NCI-H187 treated with DMSO at 0.1 percent for 48 hours (cell line): ENCODE data around the gene DQX1.
A peak's percentile ranks its signal among the peaks of the same experiment; 100 is the strongest.
"Not testable (repeated sequence)": the region's sequence is repeated elsewhere in the genome, so short reads cannot be mapped to it uniquely, and the experiment has no call there.

Experiments used
- DNase-seq: peaks from one replicate; lab custom pipeline; 2025; lab: John Stamatoyannopoulos, UW

Gene DQX1

DNA sequence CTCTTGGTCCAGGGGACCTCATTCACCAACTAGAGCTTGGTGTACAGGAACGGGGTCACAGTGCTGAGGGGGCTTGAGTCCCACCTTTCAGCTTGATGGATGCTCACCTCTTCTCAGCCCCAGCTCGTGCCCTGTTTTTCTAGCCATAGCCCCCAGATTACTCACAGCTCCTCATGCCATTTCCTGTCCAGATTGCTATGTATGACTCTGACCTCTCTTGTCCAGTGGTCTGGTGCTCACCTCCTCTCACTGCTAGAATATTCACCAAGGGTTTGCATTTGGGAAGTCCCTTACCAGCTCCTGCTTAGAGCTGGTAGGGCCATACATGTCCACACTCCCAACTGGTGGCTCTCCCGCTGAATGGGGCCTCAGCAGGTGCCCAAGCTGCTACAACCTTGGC, 32.5 kb downstream of the DQX1 start:
- no peak for DNase-seq

DNA sequence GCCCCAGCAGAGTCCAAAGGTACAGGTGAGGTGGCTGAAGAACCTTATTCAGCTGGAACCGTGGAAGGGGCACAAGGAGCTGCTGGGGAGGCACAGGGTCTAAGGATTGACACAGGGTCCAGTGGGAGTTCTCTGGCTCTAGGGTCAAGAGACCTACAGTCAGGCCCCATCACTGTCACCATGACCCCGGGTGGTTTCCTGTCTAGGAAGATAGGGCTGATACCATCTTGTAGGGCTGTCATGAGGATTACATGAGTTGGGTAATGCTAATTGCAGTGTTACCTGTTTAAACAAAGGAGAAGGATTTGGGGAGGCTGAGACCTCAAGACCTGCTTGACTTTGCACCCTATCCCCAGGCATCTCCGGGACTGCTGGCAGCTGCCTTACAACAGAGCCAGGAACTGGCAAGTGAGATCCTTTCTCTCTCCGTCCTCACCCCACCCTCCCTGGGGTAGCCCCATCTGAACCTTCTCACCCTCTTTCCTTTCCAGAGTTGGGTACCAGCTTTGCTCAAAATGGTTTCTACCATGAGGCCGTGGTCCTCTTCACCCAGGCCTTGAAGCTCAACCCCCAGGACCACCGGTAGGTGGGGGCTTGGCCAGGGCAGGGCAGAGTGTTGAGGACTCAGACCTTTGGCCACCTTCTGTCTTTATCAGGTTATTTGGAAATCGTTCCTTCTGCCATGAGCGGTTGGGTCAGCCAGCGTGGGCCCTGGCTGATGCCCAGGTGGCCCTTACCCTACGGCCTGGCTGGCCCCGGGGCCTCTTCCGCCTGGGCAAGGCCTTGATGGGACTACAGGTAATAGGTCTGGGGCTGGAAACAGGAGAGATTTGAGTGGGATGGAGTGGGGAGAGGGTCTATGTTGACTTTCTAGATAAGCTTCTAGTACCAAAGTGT, 34.1 kb downstream of the DQX1 start:
- no peak for DNase-seq

DNA sequence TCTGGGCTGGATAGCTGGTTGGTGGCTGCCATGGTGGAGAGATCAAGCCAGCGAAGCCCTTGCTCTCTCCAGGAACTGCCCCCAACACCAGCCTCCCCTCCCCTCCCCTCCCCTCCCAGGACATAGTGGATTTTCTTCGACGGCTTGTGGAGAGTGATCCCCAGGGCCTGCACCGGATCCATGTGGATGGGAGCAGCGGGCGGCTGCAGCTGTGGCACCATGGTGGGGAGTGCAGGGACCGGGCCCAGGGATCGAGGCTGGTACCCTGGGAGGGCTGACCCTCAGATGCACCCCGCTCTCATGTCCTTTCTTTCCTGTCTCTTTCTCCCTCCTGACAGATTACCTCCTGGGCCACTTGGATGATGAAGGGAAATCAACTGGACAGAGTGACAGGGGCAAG, 36.1 kb downstream of the DQX1 start:
- DNase-seq: no peak

DNA sequence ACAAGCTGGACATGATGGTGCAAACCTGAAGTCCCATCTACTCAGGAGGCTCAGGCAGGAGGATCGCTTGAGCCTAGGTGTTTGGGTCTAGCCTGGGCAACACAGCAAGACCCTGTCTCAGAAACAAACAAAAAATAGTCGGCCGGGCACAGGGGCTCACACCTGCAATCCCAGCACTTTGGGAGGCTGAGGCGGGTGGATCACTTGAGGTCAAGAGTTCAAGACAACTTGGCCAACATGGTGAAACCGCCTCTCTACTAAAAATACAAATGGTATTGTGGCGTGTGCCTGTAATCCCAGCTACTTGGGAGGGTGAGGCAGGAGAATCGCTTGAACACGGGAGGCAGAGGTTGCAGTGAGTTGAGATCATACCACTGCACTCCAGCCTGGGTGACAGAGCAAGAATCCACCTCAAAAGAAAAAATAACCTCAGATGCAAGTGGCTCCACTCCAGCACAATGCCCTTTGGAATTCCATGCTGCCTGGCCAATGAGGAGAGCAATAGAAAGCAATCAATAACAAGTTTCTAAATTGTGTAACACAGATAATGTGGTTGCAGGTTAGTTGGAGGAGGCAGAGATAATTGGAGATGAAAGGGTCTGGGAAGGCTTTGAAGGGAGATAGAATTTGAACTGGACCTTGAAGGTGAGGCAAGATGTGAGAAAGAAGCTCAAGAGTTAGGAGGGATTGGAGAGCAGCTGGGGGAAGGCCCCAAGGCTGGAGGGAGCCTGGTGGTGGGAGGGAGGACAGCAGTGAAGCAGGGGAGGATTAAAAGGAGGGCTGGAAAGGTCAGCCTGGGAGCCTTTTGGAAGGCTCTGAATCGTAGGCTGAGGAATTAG, 37.2 kb downstream of the DQX1 start:
- no peak for DNase-seq

DNA sequence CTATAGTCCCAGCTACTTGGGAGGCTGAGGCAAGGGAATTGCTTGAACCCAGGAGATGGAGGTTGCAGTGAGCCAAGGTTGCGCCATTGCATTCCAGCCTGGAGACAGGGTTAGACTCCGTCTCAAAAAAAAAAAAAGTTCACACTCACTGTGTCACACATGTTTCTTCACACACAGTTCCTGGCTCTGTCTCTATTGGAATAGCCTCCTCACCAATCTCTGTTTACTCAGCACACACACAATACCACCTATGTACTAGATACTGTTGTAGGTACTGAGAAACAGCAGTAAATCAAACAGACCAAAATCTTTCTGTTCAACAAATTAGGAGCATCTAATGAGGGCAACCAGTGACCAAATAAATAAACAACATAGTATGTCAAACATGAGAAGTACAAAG, 39.9 kb downstream of the DQX1 start:
- no peak for DNase-seq

DNA sequence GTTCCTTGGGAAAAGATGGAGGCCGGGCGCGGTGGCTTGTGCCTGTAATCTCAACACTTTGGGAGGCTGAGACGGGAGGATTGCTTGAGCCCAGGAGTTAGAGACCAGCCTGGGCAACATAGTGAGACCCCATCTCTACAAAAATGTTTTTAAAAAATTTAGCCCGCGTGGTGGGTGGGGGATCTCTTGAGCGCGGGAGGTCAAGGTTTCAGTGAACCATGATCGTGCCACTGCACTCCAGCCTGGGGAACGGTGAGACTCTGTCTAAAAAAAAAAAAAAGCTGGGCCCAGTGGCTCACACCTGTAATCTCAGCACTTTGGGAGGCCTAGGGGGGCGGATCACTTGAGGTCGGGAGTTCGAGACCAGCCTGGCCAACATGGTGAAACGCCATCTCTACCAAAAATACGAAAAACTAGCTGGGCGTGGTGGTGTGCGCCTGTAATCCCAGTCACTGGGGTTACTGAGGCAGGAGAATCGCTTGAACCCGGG, 42.3 kb downstream of the DQX1 start:
- DNase-seq: not testable (repeated sequence)

DNA sequence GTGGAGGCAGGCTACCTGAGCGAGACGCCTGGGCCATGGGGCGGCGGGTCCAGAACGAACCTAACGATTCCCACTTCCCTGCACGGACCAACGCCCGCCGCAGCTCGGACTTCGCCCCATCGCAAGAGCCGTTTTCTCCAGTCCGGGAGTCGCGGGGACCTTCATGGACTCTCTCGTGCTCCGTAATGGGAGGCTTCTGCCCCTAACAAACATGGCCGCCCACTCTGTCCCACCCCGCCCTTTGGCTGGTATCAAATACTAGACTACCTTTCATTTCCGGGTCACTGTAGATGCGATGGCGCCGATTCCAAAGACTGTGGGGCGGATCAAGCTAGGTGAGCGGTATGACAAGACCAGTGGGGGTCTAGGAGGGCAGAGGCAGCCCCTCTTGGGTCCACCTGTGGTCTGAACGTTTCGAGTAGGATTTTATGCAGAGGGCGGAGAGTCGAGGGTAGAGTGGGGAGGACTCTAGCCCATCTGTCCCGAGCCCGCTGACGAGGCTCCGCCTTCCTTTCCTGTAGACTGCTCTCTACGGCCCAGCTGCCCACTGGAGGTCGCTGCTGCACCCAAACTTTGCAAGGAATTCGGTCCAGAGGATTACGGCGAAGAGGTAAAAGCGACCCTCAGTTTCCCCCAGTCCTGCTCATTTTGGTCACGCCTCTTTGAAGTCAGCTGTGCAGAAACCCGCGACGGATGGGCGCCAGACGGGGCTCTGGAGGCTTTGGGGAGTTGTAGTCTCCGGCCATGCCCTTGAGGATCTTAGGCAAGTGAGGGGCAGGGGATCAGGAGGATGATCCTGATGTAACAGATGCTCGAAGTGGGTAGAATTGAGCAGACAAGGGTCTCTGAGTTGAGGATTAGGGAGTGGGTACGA, 43.0 kb downstream of the DQX1 start, which contains the start of the genes CCDC142 and TTC31:
Gene CCDC142, minus strand, starts transcription at position 198 of the 874 bp plus-strand sequence. Its CDS starts 161 bp downstream, at position 37.
Gene TTC31, plus strand, starts transcription at position 281 of the 874 bp plus-strand sequence. Its CDS starts 15 bp downstream, at position 296.
- peak; percentile 56 for DNase-seq

DNA sequence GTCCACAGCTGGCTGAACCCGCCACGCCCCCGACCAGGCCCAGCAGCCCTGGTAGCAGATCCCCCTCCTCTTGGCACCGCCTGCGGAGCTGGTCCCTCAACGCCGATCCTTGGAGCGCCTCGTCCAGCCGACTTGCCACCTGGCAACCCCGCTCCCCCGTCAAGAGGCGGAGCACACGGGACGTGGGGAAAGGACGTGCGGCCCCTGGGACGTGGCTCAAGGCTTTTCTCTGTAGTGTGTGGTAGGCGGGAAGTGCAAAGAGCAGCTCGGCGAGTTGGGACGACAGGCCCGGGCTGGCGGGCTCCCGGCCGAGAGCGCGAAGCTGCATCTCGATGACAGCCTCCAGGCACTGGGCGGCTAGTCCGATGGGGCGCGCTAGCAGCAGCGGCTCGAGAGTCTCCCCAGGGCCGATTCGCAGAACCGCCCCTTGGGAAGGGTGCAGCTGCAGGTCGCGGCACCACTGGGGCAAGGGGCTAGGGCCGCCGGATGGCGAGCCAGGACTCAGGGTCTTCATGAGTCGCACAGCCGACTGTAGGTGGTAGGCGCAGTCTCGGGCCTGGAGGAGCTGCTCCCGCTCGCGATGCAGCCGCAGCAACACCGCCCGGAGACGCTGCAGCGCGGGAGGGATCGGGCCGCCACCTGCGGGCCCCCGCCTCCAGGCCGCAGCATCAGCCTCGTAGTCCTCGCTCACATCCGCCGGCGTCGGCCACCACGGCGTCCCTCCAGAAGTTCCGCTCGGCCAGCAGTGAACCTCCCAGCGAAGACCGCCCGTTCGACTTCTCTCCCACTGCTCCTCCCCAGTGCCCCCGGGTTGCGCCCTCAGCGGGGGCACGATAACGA, 43.9 kb downstream of the DQX1 start:
- no peak for DNase-seq

DNA sequence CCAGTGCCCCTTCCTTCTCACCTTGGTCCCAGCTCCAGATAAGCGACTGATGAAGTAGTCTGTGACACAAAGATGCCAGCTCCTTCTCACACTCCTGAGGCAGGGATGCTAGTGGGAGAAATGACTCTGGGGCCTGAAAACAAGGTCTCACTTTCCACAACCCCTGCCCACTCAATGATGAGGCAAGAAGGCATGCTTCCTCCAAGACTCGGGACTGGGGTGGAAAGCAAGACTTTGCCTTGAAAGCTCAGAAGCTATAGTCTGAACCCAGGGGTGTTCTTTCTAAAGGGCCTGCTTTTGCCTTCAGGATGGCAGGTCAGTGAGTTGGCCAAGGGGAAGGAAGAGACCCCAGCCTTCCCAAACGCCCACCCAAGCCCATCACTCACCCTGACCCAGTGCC, 44.6 kb downstream of the DQX1 start:
- DNase-seq: no peak

DNA sequence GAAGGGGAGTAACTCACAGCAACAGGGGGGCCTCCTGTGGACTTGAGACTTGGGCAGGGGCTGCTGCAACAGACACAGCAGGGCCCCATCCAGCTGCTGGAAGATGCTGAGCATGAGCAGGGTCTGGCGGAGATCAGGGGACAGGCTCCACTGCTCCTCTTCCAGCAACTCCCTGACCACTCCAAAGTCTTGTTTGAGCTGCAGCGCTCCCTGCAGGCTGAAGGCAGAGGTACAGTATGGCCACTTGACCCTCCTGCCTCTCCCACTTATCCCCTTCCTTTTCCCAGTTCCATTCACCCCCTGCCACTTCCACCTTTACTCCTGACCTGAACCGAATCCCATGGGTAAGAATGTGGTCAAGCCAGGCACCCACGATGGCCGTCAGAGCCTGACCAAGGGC, 51.1 kb downstream of the DQX1 start:
- no peak for DNase-seq

DNA sequence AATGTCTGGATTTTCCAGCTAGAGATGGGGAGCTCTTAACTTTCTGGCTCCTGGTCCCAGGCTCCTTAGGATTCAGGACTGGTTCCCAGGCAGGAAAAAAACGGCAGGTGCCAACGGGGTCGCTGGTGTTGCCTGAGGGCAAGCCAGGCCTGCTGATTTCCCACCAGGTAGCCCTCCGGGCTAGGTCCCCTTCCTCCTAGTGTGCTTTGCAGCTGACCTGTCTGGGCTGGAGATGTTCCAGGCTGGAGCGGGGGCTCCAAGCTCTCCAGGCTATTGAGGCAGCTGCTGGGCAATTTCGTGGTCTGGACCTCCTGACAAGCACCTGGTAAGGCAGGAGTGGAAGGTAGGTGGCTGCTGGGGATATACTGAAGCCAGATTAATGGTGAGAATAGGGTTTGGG, 51.5 kb downstream of the DQX1 start:
- no peak for DNase-seq

DNA sequence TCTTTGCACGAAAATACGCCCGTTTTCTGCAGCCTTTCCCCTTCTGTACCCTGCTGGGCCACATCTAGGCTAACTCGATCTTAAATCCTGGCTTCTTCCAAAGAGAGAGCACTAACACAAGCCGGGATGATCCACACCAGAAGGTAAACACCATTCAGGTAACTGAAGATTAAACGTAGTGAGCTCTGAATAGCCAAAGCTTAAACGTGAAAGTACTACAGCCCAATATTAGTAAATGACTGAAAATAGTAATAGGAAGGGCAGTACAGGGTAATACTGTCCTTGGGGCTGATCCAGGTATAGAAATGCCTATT, 53.1 kb downstream of the DQX1 start:
- DNase-seq: no peak

DNA sequence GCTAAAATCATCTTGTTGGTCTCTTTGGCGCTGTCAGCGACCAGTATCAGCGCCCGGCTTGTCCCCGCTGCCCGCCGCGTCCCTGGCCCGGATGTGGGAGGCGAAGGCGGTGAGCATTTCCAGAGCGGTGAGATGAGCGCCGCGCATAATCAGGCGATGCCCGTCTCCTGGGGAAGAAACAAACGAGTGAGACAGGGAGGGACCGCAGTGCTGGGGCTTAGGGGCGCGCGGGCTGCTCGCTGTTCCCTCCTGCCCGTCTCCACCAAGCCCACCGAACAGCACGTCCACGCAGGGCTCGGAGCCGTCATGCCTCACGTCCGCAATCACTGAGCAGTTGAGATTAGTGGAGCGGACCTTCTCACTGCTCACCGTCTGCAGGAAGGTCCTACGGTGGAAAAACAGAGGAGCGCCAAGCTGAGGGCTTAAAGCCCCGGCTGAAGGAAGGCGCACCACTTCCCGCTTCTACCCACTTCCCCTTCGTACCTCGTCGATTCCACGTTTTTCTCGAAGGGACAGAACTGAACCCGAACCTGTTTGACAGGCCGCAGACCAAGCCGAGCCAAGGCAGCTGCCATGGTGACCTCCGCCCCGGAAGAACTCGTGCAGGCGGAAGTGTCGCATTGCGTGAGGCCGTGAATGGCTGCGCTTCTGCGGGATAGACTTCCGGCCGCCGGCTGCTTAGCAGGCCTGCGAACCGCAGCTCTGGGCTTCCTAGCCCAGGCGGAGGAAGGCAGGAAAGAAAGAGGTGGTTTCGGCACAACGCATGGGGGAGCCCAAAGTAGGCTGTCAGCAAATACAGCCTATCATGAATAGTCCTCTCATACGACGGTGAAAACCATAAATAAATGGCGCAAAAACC, 53.7 kb downstream of the DQX1 start, which contains the start of gene MRPL53:
Gene MRPL53, minus strand, starts transcription at position 595 of the 859 bp plus-strand sequence. Its CDS starts 20 bp downstream, at position 575.
- DNase-seq: no peak

DNA sequence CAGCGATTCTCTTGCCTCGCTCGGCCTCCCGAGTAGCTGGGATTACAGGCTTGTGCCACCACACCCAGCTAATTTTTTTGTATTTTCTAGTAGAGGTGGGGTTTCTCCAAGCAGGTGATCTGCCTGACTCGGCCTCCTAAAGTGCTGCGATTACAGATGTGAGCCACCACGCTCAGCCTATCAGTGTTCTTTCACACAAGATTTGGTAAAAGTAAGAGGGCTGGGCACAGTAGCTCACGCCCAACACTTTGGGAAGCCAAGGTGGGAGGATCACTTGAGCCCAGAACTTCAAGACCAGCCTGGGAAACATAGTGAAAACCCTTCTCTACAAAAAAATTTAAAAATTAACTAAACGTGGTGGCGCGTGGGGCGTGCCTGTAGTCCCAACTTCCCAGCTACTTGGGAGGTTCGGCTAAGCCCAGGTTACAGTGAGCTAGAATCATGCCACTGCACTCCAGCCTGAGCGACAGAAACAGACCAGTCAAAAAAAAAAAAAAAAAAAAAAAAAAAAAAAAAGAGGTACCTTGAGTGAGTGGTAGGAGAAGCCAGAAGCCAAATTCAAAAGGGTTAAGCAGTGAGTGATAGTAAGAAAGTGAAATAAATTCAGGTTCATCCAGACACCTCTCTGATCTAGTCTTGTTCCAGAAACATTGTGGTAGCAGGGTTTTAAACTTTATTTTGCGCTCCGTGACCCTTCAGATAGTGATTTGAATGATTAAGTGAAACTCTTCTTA, 54.5 kb downstream of the DQX1 start:
- DNase-seq: no peak

DNA sequence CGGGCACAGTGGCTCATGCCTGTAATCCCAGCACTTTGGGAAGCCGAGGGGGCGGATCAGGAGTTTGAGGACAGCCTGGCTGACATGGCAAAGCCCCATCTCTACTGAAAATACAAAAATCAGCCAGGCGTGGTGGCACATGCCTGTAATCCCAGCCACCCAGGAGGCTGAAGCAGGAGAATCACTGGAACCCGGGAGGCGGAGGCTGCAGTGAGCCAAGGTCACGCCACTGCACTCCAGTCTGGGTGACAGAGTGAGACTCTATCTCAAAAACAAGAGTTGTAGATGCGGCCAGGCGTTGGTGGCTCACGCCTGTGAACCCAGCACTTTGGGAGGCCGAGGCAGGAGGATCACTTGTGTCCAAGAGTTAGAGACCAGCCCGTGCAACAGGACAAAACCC, 55.3 kb downstream of the DQX1 start:
- DNase-seq: not testable (repeated sequence)
